ENCODE results near the gene MKX. TPM values are rescaled to one million over a fixed set of nuclear protein-coding genes. Genes with fewer than 3 reads are reported as not detected.

MKX gene
- total RNA-seq = not detected in 3 replicates

GRCh38 chr10:27745732-27746396 lies at the start of gene MKX:
MKX (minus strand) TSS chr10:27745819; CDS start chr10:27743415, 2,404 bp downstream.
- Mint-ChIP-seq H3K4me3 (peak within 1 kb of the TSS; percentile 68), H3K4me1 (peaks cover 28% of the 10 kb centered on the region), H3K9me3 (no peaks in the 10 kb centered on the region), H3K27ac (no peak within 1 kb of the TSS), H3K27me3 (ENCODE audit: low read depth) (peaks cover 93% of the 10 kb centered on the region), H3K36me3 (no peaks in the 10 kb centered on the region)
- DNase-seq (ENCODE audit: low spot score in 2 of 2, unreplicated experiment in 2 of 2) = peak; percentile 44 to 78
- no peak for TF ChIP-seq CTCF (IDR thresholded peaks at IDR 0.05; ENCODE audit: unreplicated experiment)

- no peak overlapping the region for H3K4me3 Mint-ChIP-seq
- no peaks in the 10 kb centered on the region for H3K9me3 Mint-ChIP-seq
- DNase-seq (ENCODE audit: low spot score in 2 of 2, unreplicated experiment in 2 of 2) = no peak
- no peaks in the 10 kb centered on the region for H3K4me1 Mint-ChIP-seq
- H3K36me3 Mint-ChIP-seq = no peaks in the 10 kb centered on the region
- H3K27ac Mint-ChIP-seq = no peak overlapping the region
- no peak for TF ChIP-seq CTCF (IDR thresholded peaks at IDR 0.05; ENCODE audit: unreplicated experiment)
- peaks cover 20% of the 10 kb centered on the region for H3K27me3 Mint-ChIP-seq (ENCODE audit: low read depth)
Measured at GRCh38 chr10:27794157-27794556, 48.5 kb upstream of the MKX start.

- peaks cover 23% of the 10 kb centered on the region for H3K27me3 Mint-ChIP-seq (ENCODE audit: low read depth)
- TF ChIP-seq CTCF (IDR thresholded peaks at IDR 0.05; ENCODE audit: unreplicated experiment) = no peak
- no peaks in the 10 kb centered on the region for H3K4me1 Mint-ChIP-seq
- H3K36me3 Mint-ChIP-seq = no peaks in the 10 kb centered on the region
- H3K27ac Mint-ChIP-seq = no peak overlapping the region
- DNase-seq (ENCODE audit: low spot score in 2 of 2, unreplicated experiment in 2 of 2) = no peak
- H3K4me3 Mint-ChIP-seq = no peak overlapping the region
- no peaks in the 10 kb centered on the region for H3K9me3 Mint-ChIP-seq
Measured at GRCh38 chr10:27792216-27792615, 46.6 kb upstream of the MKX start.

GRCh38 chr10:27784272-27784671 lies 38.7 kb upstream of the MKX start:
- Mint-ChIP-seq H3K27ac (no peak overlapping the region), H3K36me3 (no peaks in the 10 kb centered on the region), H3K27me3 (ENCODE audit: low read depth) (peaks cover 9% of the 10 kb centered on the region), H3K4me3 (no peak overlapping the region), H3K9me3 (no peaks in the 10 kb centered on the region), H3K4me1 (peaks cover 2% of the 10 kb centered on the region)
- TF ChIP-seq CTCF (IDR thresholded peaks at IDR 0.05; ENCODE audit: unreplicated experiment) = no peak
- DNase-seq (ENCODE audit: low spot score in 2 of 2, unreplicated experiment in 2 of 2) = no peak

- no peak overlapping the region for H3K27ac Mint-ChIP-seq
- H3K9me3 Mint-ChIP-seq = no peaks in the 10 kb centered on the region
- H3K4me1 Mint-ChIP-seq = peaks cover 2% of the 10 kb centered on the region
- H3K4me3 Mint-ChIP-seq = no peak overlapping the region
- no peak for TF ChIP-seq CTCF (IDR thresholded peaks at IDR 0.05; ENCODE audit: unreplicated experiment)
- no peaks in the 10 kb centered on the region for H3K36me3 Mint-ChIP-seq
- no peak for DNase-seq (ENCODE audit: low spot score in 2 of 2, unreplicated experiment in 2 of 2)
- peaks cover 8% of the 10 kb centered on the region for H3K27me3 Mint-ChIP-seq (ENCODE audit: low read depth)
Measured at GRCh38 chr10:27783660-27784059, 38.0 kb upstream of the MKX start.

Data from mesothelial cell of epicardium (in vitro differentiated cells).